ENCODE measurements around the gene TRIP13.
A peak's percentile ranks its signal among the peaks of the same experiment; 100 is the strongest.

Gene TRIP13

DNA sequence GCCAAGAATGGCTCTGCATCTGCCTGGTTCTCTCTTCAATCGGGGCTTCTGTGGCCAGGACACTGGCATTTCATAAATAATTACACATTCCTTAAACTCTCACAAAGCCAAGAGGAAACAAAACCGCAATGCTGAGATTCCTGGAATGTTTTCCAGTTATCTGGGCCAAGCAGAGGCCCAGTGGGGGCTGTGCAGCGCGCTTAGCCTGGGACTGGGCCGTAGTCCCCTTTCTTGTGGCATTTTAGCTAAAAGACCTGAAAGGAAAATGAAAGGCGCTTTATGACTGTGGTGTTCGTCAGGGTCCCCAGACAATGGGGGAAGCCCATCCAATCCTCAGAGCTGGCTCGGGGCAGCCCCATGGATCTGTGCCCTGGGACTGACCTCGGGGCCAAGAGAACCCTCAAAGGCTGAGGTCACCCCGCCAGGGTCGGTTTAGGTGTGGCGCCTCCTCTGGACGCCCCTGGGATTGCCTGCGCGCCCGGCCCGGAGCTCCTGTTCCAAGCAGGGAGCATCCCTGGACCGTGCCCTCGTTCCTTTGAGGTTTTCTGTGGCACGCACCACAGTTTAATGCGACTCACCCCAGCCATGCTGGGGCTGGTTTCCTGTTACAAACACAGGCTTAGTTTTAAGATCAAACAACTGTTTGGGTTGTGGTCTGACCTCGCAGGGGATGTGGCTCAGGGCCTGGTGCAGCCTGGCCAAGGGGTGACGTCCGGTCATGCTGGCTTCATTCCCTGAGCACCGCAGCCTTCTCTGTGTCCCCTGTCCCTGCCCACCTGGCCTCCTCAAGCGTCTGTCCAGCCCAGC is 64.5 kb downstream of the TRIP13 start:
- no peak for DNase-seq

DNA sequence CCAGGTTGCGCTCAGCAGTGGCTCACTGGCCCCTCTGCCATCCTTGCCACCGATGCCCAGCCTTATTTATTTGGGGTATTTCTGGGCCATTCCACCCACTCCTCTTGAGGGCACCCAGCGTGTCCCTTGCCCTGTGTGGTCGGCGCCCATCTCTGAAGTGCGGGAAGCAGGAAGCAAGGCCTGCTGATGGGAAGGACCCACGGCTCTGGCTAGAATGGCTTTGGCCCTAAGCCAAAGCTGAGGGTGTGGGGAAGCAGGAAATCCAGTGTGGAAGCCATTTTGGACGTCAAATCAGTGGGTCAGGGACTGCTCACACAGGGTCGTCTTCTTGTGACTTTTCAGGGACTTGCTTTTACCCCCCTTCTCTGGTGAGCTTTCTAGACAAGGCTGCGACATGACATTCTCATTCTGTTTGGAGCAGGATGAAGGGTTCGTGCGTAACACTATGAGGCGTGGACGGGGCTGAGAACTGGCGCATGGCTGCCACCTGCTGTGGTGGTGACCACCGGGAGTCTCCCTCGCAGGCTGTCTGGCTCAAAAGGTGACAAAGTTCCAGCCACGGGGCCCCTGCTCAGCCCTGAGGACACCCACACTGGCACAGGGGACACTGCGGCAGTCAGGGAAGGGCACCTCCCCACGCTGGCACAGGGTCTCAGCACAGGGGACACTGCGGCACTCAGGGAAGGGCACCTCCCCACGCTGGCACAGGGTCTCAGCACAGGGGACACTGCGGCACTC is 65.2 kb downstream of the TRIP13 start:
- no peak for DNase-seq

DNA sequence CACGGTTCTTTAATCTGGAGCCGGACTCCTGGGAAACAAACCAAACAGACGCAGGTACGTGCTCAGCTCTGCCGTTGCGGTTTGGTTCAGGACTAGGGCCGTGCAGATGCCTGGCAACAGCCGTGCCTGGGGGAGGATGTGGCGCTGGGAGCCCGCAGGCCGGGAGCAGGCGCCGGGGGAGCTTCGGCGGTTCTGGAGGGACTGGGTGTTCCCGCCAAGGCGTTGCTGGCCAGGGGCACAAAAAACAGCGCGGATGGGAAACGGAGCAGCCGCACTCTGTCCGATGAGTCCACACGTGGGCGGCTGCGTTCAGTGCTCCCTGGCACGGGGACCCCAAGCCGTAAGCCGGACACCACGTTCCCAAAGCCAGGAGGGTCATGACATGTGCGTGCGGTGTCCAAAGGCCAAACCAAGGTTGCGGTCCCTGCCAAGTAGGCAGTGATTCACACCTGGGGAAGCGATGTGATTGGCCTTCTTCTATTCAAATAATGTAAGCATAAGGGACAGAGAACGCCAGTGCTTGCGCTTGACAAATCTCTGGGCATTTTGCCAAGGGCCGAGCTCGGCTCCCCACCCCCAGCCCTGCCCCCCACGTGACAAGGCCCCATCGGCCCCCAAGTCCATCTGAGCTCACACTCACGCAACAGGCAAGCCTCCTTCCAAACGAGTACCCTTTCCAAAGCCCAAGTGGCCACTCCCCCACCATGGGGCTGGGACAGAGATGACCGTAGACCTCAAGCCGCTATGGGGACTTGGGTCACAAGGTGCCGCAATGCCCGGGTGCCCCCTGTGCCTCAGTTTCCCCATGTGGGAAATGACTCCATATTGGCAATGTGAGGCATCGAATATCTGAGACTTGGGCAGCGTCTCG is 66.3 kb downstream of the TRIP13 start:
- no peak for DNase-seq

GRCh38 chr5:959581-960531 is 67.2 kb downstream of the TRIP13 start:
- no peak for DNase-seq

- no peak for DNase-seq
Measured at GRCh38 chr5:960551-960950, 67.9 kb downstream of the TRIP13 start.

- peak; percentile 85 for DNase-seq
Measured at GRCh38 chr5:961002-961710, 68.5 kb downstream of the TRIP13 start.

DNA sequence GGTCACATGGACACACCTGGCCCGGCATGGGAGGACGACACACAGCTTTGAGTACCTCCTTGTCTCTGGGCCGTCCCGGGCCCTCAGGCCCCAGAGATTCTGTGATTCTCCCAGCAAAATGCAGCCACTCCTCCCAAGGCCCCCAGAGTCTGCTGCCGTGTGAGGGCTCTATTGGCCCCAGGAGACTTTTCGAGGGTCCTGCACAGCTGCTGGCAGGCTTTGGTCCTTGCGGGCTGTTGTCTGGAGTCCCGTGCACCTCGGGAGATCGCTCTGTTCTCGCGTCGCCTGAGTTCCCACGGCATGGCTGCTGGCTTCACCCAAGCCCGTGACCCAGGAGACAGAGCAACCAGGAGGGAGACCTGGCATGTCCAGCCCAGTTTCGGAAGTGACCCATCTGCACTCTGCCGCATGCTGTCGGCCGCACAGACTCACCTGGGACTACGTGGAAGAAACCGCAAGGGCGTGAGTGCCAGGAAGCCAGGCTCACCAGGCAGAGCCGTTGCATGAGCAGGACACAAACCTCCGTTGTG is 69.1 kb downstream of the TRIP13 start:
- DNase-seq: peak; percentile 54

- DNase-seq: no peak
Measured at GRCh38 chr5:962386-962785, 69.7 kb downstream of the TRIP13 start.

- no peak for DNase-seq
Measured at GRCh38 chr5:962801-963200, 70.1 kb downstream of the TRIP13 start.

DNA sequence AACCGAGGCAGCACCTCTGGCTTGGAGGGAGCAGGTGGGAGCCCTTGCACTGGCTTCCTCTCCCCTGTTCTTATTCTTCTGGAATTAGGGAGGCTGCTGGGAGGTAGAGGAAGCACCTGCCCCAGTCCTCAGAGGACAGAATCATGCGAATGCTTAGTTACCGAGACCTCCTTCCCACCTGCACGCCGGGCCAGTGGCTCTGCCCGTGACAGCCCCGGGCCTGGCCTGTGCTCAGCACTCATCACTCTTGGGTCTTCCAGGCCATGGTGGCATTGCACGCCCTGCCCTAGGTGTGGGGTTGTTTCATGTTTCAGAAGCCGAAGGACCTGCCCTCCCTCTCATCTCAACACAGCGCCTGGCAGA is 70.6 kb downstream of the TRIP13 start:
- DNase-seq: no peak

DNA sequence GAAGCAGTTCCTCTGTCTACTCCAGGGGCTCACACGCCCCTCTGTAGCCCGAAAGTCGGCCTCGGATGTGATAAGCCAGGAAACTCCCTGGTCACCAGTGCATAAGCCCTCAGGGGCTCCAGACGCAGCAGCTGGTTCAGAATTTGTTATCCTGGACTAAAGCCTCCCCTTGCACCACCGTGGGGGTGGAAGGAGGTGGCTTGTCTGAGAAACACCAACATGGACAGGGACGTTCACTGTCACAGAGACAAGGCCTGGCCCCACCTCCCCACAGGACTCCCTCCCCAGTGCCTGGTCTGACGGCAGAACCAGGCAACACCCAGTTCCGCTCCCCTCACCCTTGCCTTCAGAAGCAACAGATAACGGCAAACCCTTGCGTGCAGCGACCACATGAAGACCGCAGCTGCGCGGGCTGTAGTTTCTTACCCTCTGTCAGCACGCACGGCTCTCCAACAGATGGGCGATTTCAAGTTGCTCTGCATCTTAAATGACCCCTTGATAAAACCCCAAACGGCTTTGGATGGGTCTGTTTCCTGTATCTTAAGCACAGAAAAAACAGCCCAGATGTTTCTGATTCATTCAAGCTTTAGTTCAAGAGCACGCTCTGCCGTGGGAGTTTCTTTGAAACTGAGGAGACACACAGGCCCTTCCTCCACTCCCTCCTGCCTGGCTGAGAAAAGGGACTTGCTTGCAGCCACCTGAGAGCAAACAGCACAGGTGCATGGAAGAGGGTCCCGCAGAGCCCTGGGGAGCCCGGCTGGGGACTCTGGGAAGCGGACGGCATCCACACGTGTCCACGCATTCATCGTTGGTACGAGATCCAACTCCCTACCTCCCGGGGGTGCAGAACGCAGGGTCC is 71.2 kb downstream of the TRIP13 start:
- DNase-seq: no peak

GRCh38 chr5:964821-965220 is 72.1 kb downstream of the TRIP13 start:
- DNase-seq: no peak

DNA sequence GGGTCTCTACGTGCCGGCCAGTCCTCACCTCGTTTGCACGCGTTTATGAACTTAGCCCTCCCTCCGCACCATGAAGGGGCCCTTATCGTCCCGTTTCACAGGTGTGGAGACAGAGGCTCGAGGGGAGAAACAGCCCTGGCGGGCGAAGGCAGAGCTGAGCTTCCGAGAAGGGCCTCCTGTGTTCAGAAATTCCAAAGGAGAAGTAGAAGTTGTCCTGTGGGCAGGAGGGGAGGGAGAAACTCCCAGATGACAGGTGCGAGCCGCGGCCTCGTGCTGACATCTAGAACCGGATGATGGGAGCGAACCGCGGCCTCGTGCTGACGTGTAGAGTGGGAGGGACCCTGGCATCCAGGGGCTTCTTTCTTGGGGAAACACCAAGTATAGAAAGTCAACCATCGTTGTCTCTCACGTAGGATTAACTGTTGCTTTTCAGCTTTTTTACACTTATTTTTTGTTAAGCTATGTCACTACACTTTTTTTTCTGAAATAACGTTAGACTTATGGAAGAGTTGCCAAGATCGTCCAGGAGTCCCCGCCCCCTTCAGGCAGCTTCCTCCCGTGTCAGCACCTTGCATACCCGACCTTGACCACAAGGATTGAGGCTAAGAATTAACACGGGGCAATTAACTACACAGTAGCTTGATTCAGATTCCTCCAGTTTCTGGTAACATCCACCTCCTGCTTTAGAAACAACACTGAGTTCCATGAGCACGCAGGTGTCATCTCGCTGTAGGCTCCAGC is 73.1 kb downstream of the TRIP13 start:
- no peak for DNase-seq

DNA sequence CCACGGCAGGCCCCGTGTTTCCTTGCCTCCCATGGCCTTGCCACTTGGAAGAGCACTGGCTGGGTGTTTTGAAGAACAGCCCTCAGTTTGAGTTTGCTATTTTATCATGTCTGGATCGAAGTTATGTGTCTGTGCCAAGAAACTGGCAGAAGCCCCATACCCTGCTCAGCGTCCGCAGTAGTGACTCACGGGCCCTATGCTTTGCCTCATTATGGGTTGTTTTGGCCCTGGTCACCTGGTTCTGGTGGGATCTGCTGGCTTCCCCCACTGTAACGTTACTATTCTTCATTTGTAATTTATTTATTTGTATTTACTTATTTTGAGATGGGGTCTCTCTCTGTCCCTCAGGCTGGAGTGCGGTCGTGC is 73.6 kb downstream of the TRIP13 start:
- DNase-seq: no peak

DNA sequence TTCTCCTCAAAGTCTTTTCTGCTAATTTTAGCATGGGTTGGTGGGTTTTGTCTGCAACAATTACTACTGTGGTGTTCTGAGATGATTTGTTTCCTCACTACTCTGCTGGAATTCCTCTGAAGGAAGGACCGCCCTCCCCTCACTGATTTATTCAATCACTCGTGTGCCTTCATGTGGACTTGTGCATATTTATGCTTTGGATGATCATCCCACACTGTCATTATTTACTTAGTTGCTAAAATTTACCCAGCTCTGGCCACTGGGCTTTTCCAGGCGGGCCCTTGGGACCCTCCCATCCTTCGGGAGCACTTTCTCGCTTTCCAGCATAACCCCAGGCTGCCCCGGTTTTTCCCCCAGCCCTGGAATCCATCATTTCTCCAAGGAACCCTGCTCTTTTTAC is 74.3 kb downstream of the TRIP13 start:
- DNase-seq: no peak
